Rectal smooth muscle tissue (tissue), 1 donor: Measurements from ENCODE around the gene ACBD7.

Experiments
- H3K27ac ChIP-seq: one replicate; pipeline ENCODE4 v1.7.0; 2013; ENCODE audit warnings: low read depth, low read length, inconsistent platforms
- H3K27me3 ChIP-seq: one replicate; pipeline ENCODE4 v1.7.0; 2013; ENCODE audit warnings: low read length; ENCODE audit not compliant: control insufficient read depth, insufficient read depth
- H3K36me3 ChIP-seq: one replicate; pipeline ENCODE4 v1.7.0; 2013; ENCODE audit warnings: low read length; ENCODE audit not compliant: control insufficient read depth, insufficient read depth
- H3K4me1 ChIP-seq: one replicate; pipeline ENCODE4 v1.7.0; 2013; ENCODE audit warnings: low read length; ENCODE audit not compliant: control insufficient read depth, insufficient read depth
- H3K4me3 ChIP-seq: one replicate; pipeline ENCODE4 v1.7.0; 2013; ENCODE audit warnings: low read length
- H3K9ac ChIP-seq: one replicate; pipeline ENCODE4 v1.7.0; 2013; ENCODE audit warnings: low read length

Gene ACBD7

DNA sequence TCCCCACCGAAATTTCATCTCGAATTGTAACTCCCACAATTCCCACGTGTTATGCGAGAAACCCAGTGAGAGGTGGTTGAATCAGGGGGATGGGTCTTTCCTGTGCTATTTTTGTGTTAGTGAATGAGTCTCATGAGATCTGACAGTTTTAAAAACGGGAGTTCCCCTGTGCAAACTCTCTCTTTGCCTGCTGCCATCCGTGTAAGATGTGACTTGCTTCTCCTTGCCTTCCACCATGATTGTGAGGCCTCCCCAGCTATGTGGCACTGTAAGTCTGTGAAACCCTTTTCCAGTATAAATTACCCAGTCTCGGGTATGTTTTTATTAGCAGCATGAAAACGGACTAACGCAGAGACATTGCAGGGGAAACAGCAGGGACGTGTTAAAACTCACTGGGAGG, 50.2 kb downstream of the ACBD7 start:
- Histone ChIP-seq H3K9ac (no peak overlapping the region), H3K36me3 (no peaks in the 10 kb centered on the region), H3K4me3 (no peak overlapping the region), H3K4me1 (no peaks in the 10 kb centered on the region), H3K27me3 (no peaks in the 10 kb centered on the region), H3K27ac (no peak overlapping the region)

DNA sequence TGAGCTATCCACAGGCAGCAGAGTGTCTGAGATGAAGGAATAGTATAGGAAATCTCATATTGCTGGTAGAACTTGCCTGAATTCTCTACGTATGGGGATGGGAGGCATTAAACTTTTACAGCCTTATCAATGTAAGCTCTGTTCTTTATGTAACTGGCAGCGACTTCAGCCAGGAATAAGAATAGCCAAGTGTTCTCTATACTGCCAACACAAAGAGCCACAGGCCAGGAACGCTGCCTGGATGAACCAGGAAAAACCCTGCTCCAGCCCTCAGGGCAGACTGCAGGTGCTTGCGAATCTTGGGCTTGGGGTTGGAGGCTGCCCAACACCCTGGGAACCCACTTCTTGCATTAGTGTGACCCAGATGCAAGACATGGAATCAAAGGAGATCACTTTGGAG, 50.9 kb downstream of the ACBD7 start:
- H3K36me3 ChIP-seq, result no peaks in the 10 kb centered on the region
- H3K9ac ChIP-seq, result no peak overlapping the region
- H3K27me3 ChIP-seq, result no peaks in the 10 kb centered on the region
- H3K4me3 ChIP-seq, result no peak overlapping the region
- H3K4me1 ChIP-seq, result no peaks in the 10 kb centered on the region
- no peak overlapping the region for H3K27ac ChIP-seq

DNA sequence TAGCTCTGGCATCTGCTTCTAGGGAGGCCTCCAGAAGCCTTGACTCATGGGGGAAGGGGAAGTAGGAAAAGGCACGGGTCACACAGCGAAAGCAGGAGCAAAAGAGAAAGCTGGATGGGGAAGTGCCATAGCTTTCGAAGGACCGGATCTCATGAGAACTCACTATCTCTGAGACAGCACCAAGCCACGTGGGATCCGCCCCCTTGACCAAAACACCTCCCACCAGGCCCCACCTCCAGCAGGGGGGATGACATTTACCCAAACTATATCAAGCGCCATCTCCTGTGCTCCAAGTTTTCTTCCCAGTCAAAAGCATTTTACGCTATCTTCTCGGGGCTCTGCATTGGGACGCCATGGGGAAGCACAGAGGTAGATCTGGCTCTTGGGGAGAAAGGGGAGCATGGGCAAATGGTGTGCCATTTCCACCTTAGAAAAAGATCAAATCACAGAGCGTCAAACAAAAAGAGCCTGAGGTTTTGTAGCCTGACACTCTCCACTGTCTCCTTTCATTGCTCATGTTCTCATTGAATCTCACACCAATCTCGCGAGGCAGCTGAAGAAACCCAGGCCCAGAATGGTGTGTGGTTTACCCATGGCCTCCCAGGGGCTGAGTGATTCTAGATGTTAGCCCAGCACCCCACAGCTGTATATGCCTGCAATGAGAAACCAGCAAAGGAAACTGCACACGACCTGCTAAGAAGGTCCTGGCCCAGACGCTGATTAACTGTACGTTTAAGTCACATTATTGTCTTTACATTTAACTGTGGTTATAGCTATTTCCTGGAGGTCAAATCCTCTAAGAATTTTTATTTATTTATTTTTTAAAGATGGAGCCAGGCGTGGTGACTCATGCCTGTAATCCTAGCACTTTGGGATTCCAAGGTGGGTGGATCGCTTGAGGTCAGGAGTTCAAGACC, 52.9 kb downstream of the ACBD7 start:
- H3K27ac ChIP-seq, result no peak overlapping the region
- no peaks in the 10 kb centered on the region for H3K27me3 ChIP-seq
- no peak overlapping the region for H3K4me3 ChIP-seq
- no peaks in the 10 kb centered on the region for H3K36me3 ChIP-seq
- H3K9ac ChIP-seq, result no peak overlapping the region
- no peaks in the 10 kb centered on the region for H3K4me1 ChIP-seq

DNA sequence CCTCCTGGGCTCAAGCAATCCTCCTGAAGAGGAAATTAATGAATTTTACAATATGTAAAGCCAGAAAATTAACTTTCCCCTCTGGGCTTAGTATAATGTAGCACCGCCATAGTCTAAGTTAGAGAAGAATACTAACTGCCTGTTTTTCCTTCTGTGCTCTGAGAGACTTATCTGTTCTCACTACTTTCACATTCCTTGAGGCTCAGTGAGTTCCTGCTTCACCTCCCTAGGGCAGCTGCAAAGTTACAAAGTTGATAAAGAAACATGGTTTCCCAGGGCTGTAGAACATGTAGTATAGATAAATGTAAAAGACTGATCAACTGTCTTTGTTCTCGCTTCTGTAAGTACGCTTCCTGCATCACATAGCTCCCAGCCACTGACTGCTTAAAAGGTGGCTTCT, 60.8 kb downstream of the ACBD7 start:
- Histone ChIP-seq H3K9ac (no peak overlapping the region), H3K4me3 (no peak overlapping the region), H3K4me1 (no peaks in the 10 kb centered on the region), H3K36me3 (no peaks in the 10 kb centered on the region), H3K27ac (no peak overlapping the region), H3K27me3 (no peaks in the 10 kb centered on the region)
